Measurements from ENCODE around the gene METTL2B. TPM values are rescaled to one million over a fixed set of nuclear protein-coding genes. Genes with fewer than 3 reads are reported as not detected.

METTL2B gene
- total RNA-seq: 20.1 and 22.6 TPM in 2 replicates

- peak; percentile 83 to 96 for DNase-seq (ENCODE audit: low read depth in 2 of 2)
Observed at GRCh38 chr7:128476402-128477335, at the start of gene METTL2B. Gene METTL2B, plus strand, starts transcription at chr7:128476748. Its CDS starts 18 bp downstream, at chr7:128476766.

- peak; percentile 56 to 65 for DNase-seq (ENCODE audit: low read depth in 2 of 2)
Observed at GRCh38 chr7:128427289-128427891, 49.2 kb upstream of the METTL2B start.

GRCh38 chr7:128430207-128430606, 46.3 kb upstream of the METTL2B start:
- no peak for DNase-seq (ENCODE audit: low read depth in 2 of 2)

- peak in 1 of 2 donors; percentile 30 for DNase-seq (ENCODE audit: low read depth in 2 of 2)
Observed at GRCh38 chr7:128431221-128431620, 45.3 kb upstream of the METTL2B start.

GRCh38 chr7:128431754-128432153, 44.8 kb upstream of the METTL2B start:
- no peak for DNase-seq (ENCODE audit: low read depth in 2 of 2)

GRCh38 chr7:128434413-128435326, 41.9 kb upstream of the METTL2B start:
- no peak for DNase-seq (ENCODE audit: low read depth in 2 of 2)

- DNase-seq (ENCODE audit: low read depth in 2 of 2): no peak
Observed at GRCh38 chr7:128435327-128435686, 41.2 kb upstream of the METTL2B start.

- DNase-seq (ENCODE audit: low read depth in 2 of 2): no peak
Observed at GRCh38 chr7:128437426-128438332, 38.9 kb upstream of the METTL2B start.

GRCh38 chr7:128442356-128442755, 34.2 kb upstream of the METTL2B start:
- no peak for DNase-seq (ENCODE audit: low read depth in 2 of 2)

GRCh38 chr7:128443831-128444600, 32.5 kb upstream of the METTL2B start:
- DNase-seq (ENCODE audit: low read depth in 2 of 2): no peak

- no peak for DNase-seq (ENCODE audit: low read depth in 2 of 2)
Observed at GRCh38 chr7:128446306-128446705, 30.2 kb upstream of the METTL2B start.

GRCh38 chr7:128447941-128448564, 28.5 kb upstream of the METTL2B start:
- no peak for DNase-seq (ENCODE audit: low read depth in 2 of 2)

GRCh38 chr7:128448751-128449302, 27.7 kb upstream of the METTL2B start:
- no peak for DNase-seq (ENCODE audit: low read depth in 2 of 2)

- no peak for DNase-seq (ENCODE audit: low read depth in 2 of 2)
Observed at GRCh38 chr7:128450409-128450808, 26.1 kb upstream of the METTL2B start.

- DNase-seq (ENCODE audit: low read depth in 2 of 2): no peak
Observed at GRCh38 chr7:128450913-128451312, 25.6 kb upstream of the METTL2B start.

- no peak for DNase-seq (ENCODE audit: low read depth in 2 of 2)
Observed at GRCh38 chr7:128452552-128452951, 24.0 kb upstream of the METTL2B start.

GRCh38 chr7:128453836-128454804, 22.4 kb upstream of the METTL2B start:
- DNase-seq (ENCODE audit: low read depth in 2 of 2): peak in 1 of 2 donors; percentile 81

Data from dermis microvascular lymphatic vessel endothelial cell (primary cell).